WERI-Rb-1 (cell line): Measurements from ENCODE around the gene FKBP5.

Source experiments
- DNase-seq: peaks from one replicate; pipeline ENCODE4 v3.0.0-alpha.2; 2020
- H3K27ac ChIP-seq: fragments of 250-450 bp; sonication (Bioruptor Pico); 2 replicates; pipeline ENCODE4 v1.5.1; 2020; ENCODE audit warnings: mild to moderate bottlenecking, moderate library complexity
- H3K27me3 ChIP-seq: fragments of 250-450 bp; sonication (Bioruptor Pico); 2 replicates; pipeline ENCODE4 v1.5.1; 2021; ENCODE audit warnings: mild to moderate bottlenecking, low read depth, moderate library complexity; ENCODE audit not compliant: insufficient read depth, severe bottlenecking
- H3K36me3 ChIP-seq: fragments of 250-450 bp; sonication (Bioruptor Pico); 2 replicates; pipeline ENCODE4 v1.5.1; 2020; ENCODE audit warnings: mild to moderate bottlenecking, moderate library complexity
- H3K4me3 ChIP-seq: 2 replicates; pipeline ENCODE4 v1.5.1; 2011; ENCODE audit warnings: low read depth, mild to moderate bottlenecking, control low read depth, low read length
- H3K9me3 ChIP-seq: fragments of 250-450 bp; sonication (Bioruptor Pico); 2 replicates; pipeline ENCODE4 v1.5.1; 2021; ENCODE audit warnings: mild to moderate bottlenecking, moderate library complexity; ENCODE audit not compliant: severe bottlenecking
- TF ChIP-seq, protein P1 (sequence below): IDR thresholded peaks from 2 replicates; pipeline ENCODE4 v1.5.1; 2011; ENCODE audit warnings: low read depth, mild to moderate bottlenecking, control low read depth, inconsistent platforms, low read length

The FKBP5 gene

GRCh38 chr6:35728683-35729678 lies 40.3 kb upstream of the FKBP5 start:
- H3K9me3 ChIP-seq: no peaks in the 10 kb centered on the region
- H3K27me3 ChIP-seq: peaks cover 15% of the 10 kb centered on the region
- no peaks in the 10 kb centered on the region for H3K36me3 ChIP-seq
- no peak for DNase-seq
- TF ChIP-seq, protein P1, sequence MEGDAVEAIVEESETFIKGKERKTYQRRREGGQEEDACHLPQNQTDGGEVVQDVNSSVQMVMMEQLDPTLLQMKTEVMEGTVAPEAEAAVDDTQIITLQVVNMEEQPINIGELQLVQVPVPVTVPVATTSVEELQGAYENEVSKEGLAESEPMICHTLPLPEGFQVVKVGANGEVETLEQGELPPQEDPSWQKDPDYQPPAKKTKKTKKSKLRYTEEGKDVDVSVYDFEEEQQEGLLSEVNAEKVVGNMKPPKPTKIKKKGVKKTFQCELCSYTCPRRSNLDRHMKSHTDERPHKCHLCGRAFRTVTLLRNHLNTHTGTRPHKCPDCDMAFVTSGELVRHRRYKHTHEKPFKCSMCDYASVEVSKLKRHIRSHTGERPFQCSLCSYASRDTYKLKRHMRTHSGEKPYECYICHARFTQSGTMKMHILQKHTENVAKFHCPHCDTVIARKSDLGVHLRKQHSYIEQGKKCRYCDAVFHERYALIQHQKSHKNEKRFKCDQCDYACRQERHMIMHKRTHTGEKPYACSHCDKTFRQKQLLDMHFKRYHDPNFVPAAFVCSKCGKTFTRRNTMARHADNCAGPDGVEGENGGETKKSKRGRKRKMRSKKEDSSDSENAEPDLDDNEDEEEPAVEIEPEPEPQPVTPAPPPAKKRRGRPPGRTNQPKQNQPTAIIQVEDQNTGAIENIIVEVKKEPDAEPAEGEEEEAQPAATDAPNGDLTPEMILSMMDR: peak; percentile 29; the same call in 1 of the 2 replicates
- H3K4me3 ChIP-seq: no peak overlapping the region; the same call in 1 of the 2 replicates
- no peak overlapping the region for H3K27ac ChIP-seq

GRCh38 chr6:35727935-35728682 lies 39.4 kb upstream of the FKBP5 start:
- no peaks in the 10 kb centered on the region for H3K36me3 ChIP-seq
- H3K27ac ChIP-seq: peak overlapping the region; percentile 25
- peak; percentile 74 for DNase-seq
- H3K4me3 ChIP-seq: peak overlapping the region; percentile 67
- peaks cover 15% of the 10 kb centered on the region for H3K27me3 ChIP-seq
- H3K9me3 ChIP-seq: no peaks in the 10 kb centered on the region
- TF ChIP-seq, protein P1: peak; percentile 26; the same call in 1 of the 2 replicates

GRCh38 chr6:35727231-35727934 lies 38.7 kb upstream of the FKBP5 start:
- peak overlapping the region; percentile 25 for H3K27ac ChIP-seq
- peak overlapping the region; percentile 67 for H3K4me3 ChIP-seq
- TF ChIP-seq, protein P1: no peak; the same call in 1 of the 2 replicates
- no peaks in the 10 kb centered on the region for H3K36me3 ChIP-seq
- DNase-seq: peak; percentile 80
- H3K27me3 ChIP-seq: peaks cover 15% of the 10 kb centered on the region
- H3K9me3 ChIP-seq: no peaks in the 10 kb centered on the region

- TF ChIP-seq, protein P1: no peak
- no peaks in the 10 kb centered on the region for H3K36me3 ChIP-seq
- H3K9me3 ChIP-seq: no peaks in the 10 kb centered on the region
- no peak overlapping the region for H3K4me3 ChIP-seq
- H3K27me3 ChIP-seq: peaks cover 15% of the 10 kb centered on the region
- no peak overlapping the region for H3K27ac ChIP-seq
- no peak for DNase-seq
These were observed 37.2 kb upstream of the FKBP5 start for GRCh38 chr6:35725721-35726438.
